OCI-LY3 (cell line): ENCODE measurements around the gene TMEM54.

Experiments used
- H2AFZ ChIP-seq: fragments of 200-600, 300-600 bp; shearing (Covaris generic); 2 replicates; pipeline ENCODE4 v1.6.0; 2014; ENCODE audit warnings: antibody characterized with exemption, low read depth, low read length
- H3K27ac ChIP-seq: fragments of 200-600, 300-600 bp; sonication (generic); 2 replicates; pipeline ENCODE4 v1.5.1; 2014; ENCODE audit warnings: mild to moderate bottlenecking, low read length, moderate library complexity, mixed read lengths
- H3K27me3 ChIP-seq: fragments of 200-600, 300-600 bp; sonication (generic); 2 replicates; pipeline ENCODE4 v1.6.1; 2014; ENCODE audit warnings: low read depth, low read length, mixed read lengths
- H3K36me3 ChIP-seq: fragments of 200-600, 300-600 bp; sonication (generic); replicated peaks from 2 replicates; pipeline ENCODE3; 2014; ENCODE audit warnings: low read depth, low read length, mixed read lengths
- H3K4me1 ChIP-seq: fragments of 300-600, 200-600 bp; sonication (generic); 2 replicates; pipeline ENCODE4 v1.6.1; 2014; ENCODE audit warnings: low read length, mixed read lengths
- H3K4me2 ChIP-seq: fragments of 200-600, 300-600 bp; sonication (generic); 2 replicates; pipeline ENCODE4 v1.6.1; 2014; ENCODE audit warnings: low read length, mixed read lengths
- H3K4me3 ChIP-seq: fragments of 300-600, 200-600 bp; sonication (generic); 2 replicates; pipeline ENCODE4 v1.5.1; 2014; ENCODE audit warnings: antibody characterized with exemption, mild to moderate bottlenecking, low read length, moderate library complexity
- H3K79me2 ChIP-seq: fragments of 300-600, 200-600 bp; shearing (Covaris generic); 2 replicates; pipeline ENCODE4 v1.6.1; 2014; ENCODE audit warnings: mild to moderate bottlenecking, low read length, mixed read lengths
- H3K9ac ChIP-seq: fragments of 300-600, 200-600 bp; shearing (Covaris generic); 2 replicates; pipeline ENCODE4 v1.6.0; 2014; ENCODE audit warnings: mild to moderate bottlenecking, low read length, moderate library complexity
- H3K9me3 ChIP-seq: fragments of 200-600, 300-600 bp; shearing (Covaris generic); 2 replicates; pipeline ENCODE4 v1.6.1; 2014; ENCODE audit warnings: low read length, mixed read lengths; ENCODE audit not compliant: insufficient read depth
- H4K20me1 ChIP-seq: fragments of 200-600, 300-600 bp; sonication (generic); 2 replicates; pipeline ENCODE4 v1.6.1; 2016; ENCODE audit warnings: low read length, mixed read lengths; ENCODE audit not compliant: insufficient read depth
- CTCF ChIP-seq: fragments of 200-600, 300-600 bp; sonication (generic); IDR thresholded peaks from 2 replicates; pipeline ENCODE4 v1.5.1; 2014; ENCODE audit warnings: antibody characterized with exemption, low read length, low read depth
- EZH2phosphoT487 ChIP-seq: fragments of 200-600 bp; shearing (Covaris generic); IDR thresholded peaks from 2 replicates; pipeline ENCODE4 v1.6.1; 2018; ENCODE audit warnings: antibody characterized with exemption, mixed run types, low read depth

TMEM54 gene

GRCh38 chr1:32897082-32898049 lies 3.8 kb downstream of the TMEM54 start:
- TF ChIP-seq CTCF, result no peak
- no peak for TF ChIP-seq EZH2phosphoT487
- peaks cover 6% of the 10 kb centered on the region for H3K4me1 ChIP-seq
- H2AFZ ChIP-seq, result no peak overlapping the region
- no peaks in the 10 kb centered on the region for H3K79me2 ChIP-seq
- no peaks in the 10 kb centered on the region for H3K27me3 ChIP-seq
- no peak overlapping the region for H3K9ac ChIP-seq
- no peak overlapping the region for H3K4me2 ChIP-seq
- H3K9me3 ChIP-seq, result no peaks in the 10 kb centered on the region
- no peak overlapping the region for H3K27ac ChIP-seq
- no peaks in the 10 kb centered on the region for H3K36me3 ChIP-seq
- no peak overlapping the region for H3K4me3 ChIP-seq
- H4K20me1 ChIP-seq, result no peaks in the 10 kb centered on the region

- no peak overlapping the region for H3K27ac ChIP-seq
- no peaks in the 10 kb centered on the region for H3K27me3 ChIP-seq
- H4K20me1 ChIP-seq, result no peaks in the 10 kb centered on the region
- H3K4me3 ChIP-seq, result no peak overlapping the region
- no peaks in the 10 kb centered on the region for H3K9me3 ChIP-seq
- no peaks in the 10 kb centered on the region for H3K79me2 ChIP-seq
- peaks cover 6% of the 10 kb centered on the region for H3K4me1 ChIP-seq
- H3K9ac ChIP-seq, result no peak overlapping the region
- H3K36me3 ChIP-seq, result no peaks in the 10 kb centered on the region
- TF ChIP-seq EZH2phosphoT487 (no peak), CTCF (no peak)
- no peak overlapping the region for H3K4me2 ChIP-seq
- H2AFZ ChIP-seq, result no peak overlapping the region
Measured at GRCh38 chr1:32896451-32896850, 4.7 kb downstream of the TMEM54 start.

GRCh38 chr1:32895325-32896215 lies 5.6 kb downstream of the TMEM54 start:
- H3K4me1 ChIP-seq, result peaks cover 3% of the 10 kb centered on the region
- H3K4me3 ChIP-seq, result no peak overlapping the region
- H3K27me3 ChIP-seq, result no peaks in the 10 kb centered on the region
- H3K27ac ChIP-seq, result no peak overlapping the region
- no peak overlapping the region for H3K4me2 ChIP-seq
- H3K9me3 ChIP-seq, result no peaks in the 10 kb centered on the region
- H3K9ac ChIP-seq, result no peak overlapping the region
- no peaks in the 10 kb centered on the region for H3K79me2 ChIP-seq
- TF ChIP-seq EZH2phosphoT487, result no peak
- no peak for TF ChIP-seq CTCF
- H3K36me3 ChIP-seq, result no peaks in the 10 kb centered on the region
- H4K20me1 ChIP-seq, result no peaks in the 10 kb centered on the region
- H2AFZ ChIP-seq, result no peak overlapping the region

- Histone ChIP-seq H3K27ac (no peak overlapping the region), H3K9me3 (no peaks in the 10 kb centered on the region), H2AFZ (no peak overlapping the region), H4K20me1 (no peaks in the 10 kb centered on the region), H3K27me3 (no peaks in the 10 kb centered on the region), H3K4me3 (no peak overlapping the region), H3K36me3 (no peaks in the 10 kb centered on the region), H3K4me1 (no peaks in the 10 kb centered on the region), H3K9ac (no peak overlapping the region), H3K4me2 (no peak overlapping the region), H3K79me2 (no peaks in the 10 kb centered on the region)
- no peak for TF ChIP-seq CTCF
- TF ChIP-seq EZH2phosphoT487, result no peak
Measured at GRCh38 chr1:32894681-32895080, 6.5 kb downstream of the TMEM54 start.
